ENCODE data around the gene CCNT2.
"Not testable (repeated sequence)": the region's sequence is repeated elsewhere in the genome, so short reads cannot be mapped to it uniquely, and the experiment has no call there.

The CCNT2 gene

GRCh38 chr2:134918526-134919340 is at the start of gene CCNT2:
Gene CCNT2, plus strand, starts transcription at chr2:134918822. Its CDS starts 33 bp downstream, at chr2:134918855.
- DNase-seq = peak; percentile 100

- DNase-seq = no peak
Measured at GRCh38 chr2:134869946-134870736, 48.5 kb upstream of the CCNT2 start.

GRCh38 chr2:134873152-134873551 is 45.5 kb upstream of the CCNT2 start:
- DNase-seq = no peak

- DNase-seq = no peak
Measured at GRCh38 chr2:134875309-134875708, 43.3 kb upstream of the CCNT2 start.

GRCh38 chr2:134882773-134883172 is 35.8 kb upstream of the CCNT2 start:
- no peak for DNase-seq

GRCh38 chr2:134883552-134884293 is 34.9 kb upstream of the CCNT2 start:
- DNase-seq = no peak

- DNase-seq = no peak
Measured at GRCh38 chr2:134884435-134884834, 34.2 kb upstream of the CCNT2 start.

GRCh38 chr2:134892282-134893035 is 26.2 kb upstream of the CCNT2 start:
- no peak for DNase-seq

- no peak for DNase-seq
Measured at GRCh38 chr2:134897932-134898331, 20.7 kb upstream of the CCNT2 start.

GRCh38 chr2:134899204-134899603 is 19.4 kb upstream of the CCNT2 start:
- no peak for DNase-seq

GRCh38 chr2:134900151-134900550 is 18.5 kb upstream of the CCNT2 start:
- DNase-seq = no peak

- not testable (repeated sequence) for DNase-seq
Measured at GRCh38 chr2:134903701-134904100, 14.9 kb upstream of the CCNT2 start.

- DNase-seq = no peak
Measured at GRCh38 chr2:134905168-134905567, 13.5 kb upstream of the CCNT2 start.

GRCh38 chr2:134906726-134907125 is 11.9 kb upstream of the CCNT2 start:
- no peak for DNase-seq

- DNase-seq = not testable (repeated sequence)
Measured at GRCh38 chr2:134907441-134908116, 11.0 kb upstream of the CCNT2 start.

- DNase-seq = no peak
Measured at GRCh38 chr2:134910763-134911399, 7.7 kb upstream of the CCNT2 start.

GRCh38 chr2:134911400-134911785 is 7.2 kb upstream of the CCNT2 start:
- DNase-seq = no peak

GRCh38 chr2:134912361-134912760 is 6.3 kb upstream of the CCNT2 start:
- no peak for DNase-seq

GRCh38 chr2:134917360-134917865 is 1.2 kb upstream of the CCNT2 start:
- DNase-seq = peak; percentile 42

GRCh38 chr2:134917888-134918525 is 615 bp upstream of the CCNT2 start:
- peak; percentile 85 for DNase-seq
